ENCODE data around the gene EML6. TPM values are rescaled to one million over a fixed set of nuclear protein-coding genes. Genes with fewer than 3 reads are reported as not detected.

EML6 gene
- total RNA-seq, 1 donor from 2014 or later: 8.1 TPM

DNA sequence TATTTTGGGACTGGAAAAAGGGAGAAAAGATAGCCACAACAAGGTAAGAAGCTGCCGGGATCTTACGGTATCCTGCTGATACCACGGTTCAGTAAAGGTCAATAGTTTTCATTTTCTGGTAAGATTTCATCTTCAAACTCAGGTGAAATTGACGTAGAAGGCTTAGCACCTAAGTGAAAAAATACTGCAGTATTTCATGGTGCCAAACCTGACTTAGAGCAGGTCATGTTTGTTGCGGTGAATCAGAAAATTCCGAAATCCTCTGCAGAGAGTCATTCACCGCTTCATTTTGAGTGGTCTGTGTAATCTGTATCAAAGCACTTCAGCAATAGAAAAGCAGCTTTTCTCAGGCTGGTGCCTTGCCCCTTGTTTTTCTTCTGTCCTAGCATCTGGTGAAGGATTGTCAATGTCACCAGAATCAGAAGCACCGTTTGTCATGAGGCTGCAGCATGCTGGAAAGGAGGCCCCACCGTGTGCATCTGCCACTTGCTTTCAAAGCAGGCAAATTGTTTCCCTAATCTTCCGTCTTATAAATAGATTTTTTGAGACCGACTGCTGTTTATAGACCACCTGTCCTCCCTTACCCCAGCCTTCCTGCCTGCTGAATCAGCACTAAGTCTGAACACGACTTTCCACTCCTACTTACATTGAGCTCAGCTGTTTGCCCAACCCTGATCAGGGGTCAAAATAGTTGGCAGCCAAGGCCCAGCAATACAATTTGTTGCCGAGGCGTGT lies 156.3 kb downstream of the EML6 start:
- H3K27ac Mint-ChIP-seq: no peak overlapping the region
- H3K27me3 Mint-ChIP-seq: no peaks in the 10 kb centered on the region
- H3K4me3 Mint-ChIP-seq: no peak overlapping the region
- H3K9me3 Mint-ChIP-seq: no peaks in the 10 kb centered on the region
- H3K36me3 Mint-ChIP-seq: no peaks in the 10 kb centered on the region
- TF ChIP-seq, protein P1, sequence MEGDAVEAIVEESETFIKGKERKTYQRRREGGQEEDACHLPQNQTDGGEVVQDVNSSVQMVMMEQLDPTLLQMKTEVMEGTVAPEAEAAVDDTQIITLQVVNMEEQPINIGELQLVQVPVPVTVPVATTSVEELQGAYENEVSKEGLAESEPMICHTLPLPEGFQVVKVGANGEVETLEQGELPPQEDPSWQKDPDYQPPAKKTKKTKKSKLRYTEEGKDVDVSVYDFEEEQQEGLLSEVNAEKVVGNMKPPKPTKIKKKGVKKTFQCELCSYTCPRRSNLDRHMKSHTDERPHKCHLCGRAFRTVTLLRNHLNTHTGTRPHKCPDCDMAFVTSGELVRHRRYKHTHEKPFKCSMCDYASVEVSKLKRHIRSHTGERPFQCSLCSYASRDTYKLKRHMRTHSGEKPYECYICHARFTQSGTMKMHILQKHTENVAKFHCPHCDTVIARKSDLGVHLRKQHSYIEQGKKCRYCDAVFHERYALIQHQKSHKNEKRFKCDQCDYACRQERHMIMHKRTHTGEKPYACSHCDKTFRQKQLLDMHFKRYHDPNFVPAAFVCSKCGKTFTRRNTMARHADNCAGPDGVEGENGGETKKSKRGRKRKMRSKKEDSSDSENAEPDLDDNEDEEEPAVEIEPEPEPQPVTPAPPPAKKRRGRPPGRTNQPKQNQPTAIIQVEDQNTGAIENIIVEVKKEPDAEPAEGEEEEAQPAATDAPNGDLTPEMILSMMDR (conservative IDR thresholded peaks at IDR 0.05): no peak
- DNase-seq (ENCODE audit: extremely low spot score, unreplicated experiment): no peak
- H3K4me1 Mint-ChIP-seq (ENCODE audit: unreplicated experiment): peaks cover 19% of the 10 kb centered on the region

DNA sequence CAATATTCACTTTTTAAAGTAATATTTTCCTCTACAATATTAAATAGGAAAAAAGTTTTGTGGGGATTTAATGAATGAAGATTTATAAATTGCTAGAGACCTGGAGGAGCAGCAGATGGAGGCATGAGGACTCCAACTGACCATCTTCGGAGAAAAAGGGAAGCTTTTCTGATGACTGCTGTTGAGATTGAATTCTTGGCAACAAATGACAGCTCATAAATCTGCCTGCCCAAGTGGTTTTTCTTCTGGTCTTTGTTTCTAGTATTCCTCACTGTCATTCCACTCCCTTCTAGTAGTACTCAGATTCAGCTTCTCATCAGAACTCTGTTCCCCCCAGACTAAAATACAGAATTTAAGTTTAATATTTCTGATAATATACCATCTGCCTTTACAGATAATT lies 157.0 kb downstream of the EML6 start:
- Mint-ChIP-seq H3K4me1 (ENCODE audit: unreplicated experiment) (peaks cover 19% of the 10 kb centered on the region), H3K27ac (no peak overlapping the region), H3K27me3 (no peaks in the 10 kb centered on the region), H3K4me3 (no peak overlapping the region), H3K36me3 (no peaks in the 10 kb centered on the region), H3K9me3 (no peaks in the 10 kb centered on the region)
- TF ChIP-seq, protein P1 (conservative IDR thresholded peaks at IDR 0.05): no peak
- DNase-seq (ENCODE audit: extremely low spot score, unreplicated experiment): no peak

GRCh38 chr2:54881759-54882158 lies 158.3 kb downstream of the EML6 start:
- no peaks in the 10 kb centered on the region for H3K36me3 Mint-ChIP-seq

GRCh38 chr2:54885891-54886290 lies 162.4 kb downstream of the EML6 start:
- H3K4me1 Mint-ChIP-seq (ENCODE audit: unreplicated experiment): no peaks in the 10 kb centered on the region
- no peaks in the 10 kb centered on the region for H3K9me3 Mint-ChIP-seq
- TF ChIP-seq, protein P1 (conservative IDR thresholded peaks at IDR 0.05): no peak
- H3K27me3 Mint-ChIP-seq: peaks cover 3% of the 10 kb centered on the region
- H3K4me3 Mint-ChIP-seq: no peak overlapping the region
- no peak overlapping the region for H3K27ac Mint-ChIP-seq
- H3K36me3 Mint-ChIP-seq: no peaks in the 10 kb centered on the region
- no peak for DNase-seq (ENCODE audit: extremely low spot score, unreplicated experiment)

More at GRCh38 chr2:54881759-54882158, 158.3 kb downstream of the EML6 start:
- Mint-ChIP-seq H3K27me3 (no peaks in the 10 kb centered on the region), H3K4me3 (no peak overlapping the region), H3K9me3 (no peaks in the 10 kb centered on the region), H3K27ac (no peak overlapping the region), H3K4me1 (ENCODE audit: unreplicated experiment) (peaks cover 12% of the 10 kb centered on the region)
- TF ChIP-seq, protein P1 (conservative IDR thresholded peaks at IDR 0.05): no peak
- DNase-seq (ENCODE audit: extremely low spot score, unreplicated experiment): no peak

DNA sequence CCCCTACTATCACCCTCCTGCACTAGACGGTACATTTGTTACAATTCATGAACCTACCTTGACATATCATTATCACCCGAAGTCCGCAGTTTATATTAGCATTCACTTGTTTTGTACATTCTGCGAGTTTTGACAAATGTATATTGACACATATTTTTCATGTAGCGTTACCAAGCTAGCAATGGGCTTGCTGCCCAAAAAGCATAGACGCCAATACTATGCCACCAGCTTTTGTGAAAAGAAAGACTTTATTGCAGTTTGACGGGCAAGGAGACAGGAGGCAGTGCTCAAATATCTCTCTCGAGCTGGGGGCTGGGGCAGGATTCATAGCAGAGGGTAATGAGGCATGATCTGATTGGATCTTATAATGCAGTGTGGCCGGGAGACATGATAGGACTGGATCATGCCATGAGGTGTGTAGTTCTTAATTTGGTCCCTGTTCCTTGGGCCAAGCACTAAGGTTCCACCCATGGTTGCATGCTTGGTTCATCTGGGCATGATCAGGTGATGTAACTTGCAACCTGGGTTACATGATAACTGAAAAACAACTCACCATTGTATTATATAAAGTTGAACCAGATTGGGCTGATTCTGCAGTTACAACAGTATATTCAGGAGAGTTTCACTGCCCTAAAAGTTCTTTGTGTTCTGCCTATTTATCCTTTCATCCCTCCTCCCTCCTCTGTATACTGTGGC lies 164.5 kb downstream of the EML6 start:
- Mint-ChIP-seq H3K4me1 (ENCODE audit: unreplicated experiment) (no peaks in the 10 kb centered on the region), H3K36me3 (no peaks in the 10 kb centered on the region), H3K27ac (no peak overlapping the region), H3K9me3 (no peaks in the 10 kb centered on the region), H3K27me3 (peaks cover 3% of the 10 kb centered on the region), H3K4me3 (no peak overlapping the region)
- no peak for DNase-seq (ENCODE audit: extremely low spot score, unreplicated experiment)
- TF ChIP-seq, protein P1 (conservative IDR thresholded peaks at IDR 0.05): no peak
